Measurements from ENCODE around the gene STK31.

DNA sequence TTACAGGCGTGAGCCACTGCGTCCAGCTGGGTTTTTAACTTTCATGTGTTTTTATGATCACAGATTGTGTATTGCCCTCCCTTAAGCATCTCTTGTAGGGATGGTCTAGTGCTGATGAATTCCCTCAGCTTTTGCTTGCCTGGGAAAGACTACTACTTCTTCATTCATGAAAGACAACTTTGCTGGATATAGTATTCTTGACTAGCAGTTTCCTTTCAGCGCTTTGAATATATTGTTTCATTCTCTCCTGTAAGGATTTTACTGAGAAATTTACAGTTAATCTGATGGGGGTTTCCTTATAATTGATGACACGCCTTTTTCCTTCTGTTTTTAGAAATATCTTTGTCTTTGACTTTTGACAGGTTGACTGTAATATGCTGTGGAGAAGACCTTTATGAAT is 33.2 kb downstream of the STK31 start:
- TF ChIP-seq, protein P1, sequence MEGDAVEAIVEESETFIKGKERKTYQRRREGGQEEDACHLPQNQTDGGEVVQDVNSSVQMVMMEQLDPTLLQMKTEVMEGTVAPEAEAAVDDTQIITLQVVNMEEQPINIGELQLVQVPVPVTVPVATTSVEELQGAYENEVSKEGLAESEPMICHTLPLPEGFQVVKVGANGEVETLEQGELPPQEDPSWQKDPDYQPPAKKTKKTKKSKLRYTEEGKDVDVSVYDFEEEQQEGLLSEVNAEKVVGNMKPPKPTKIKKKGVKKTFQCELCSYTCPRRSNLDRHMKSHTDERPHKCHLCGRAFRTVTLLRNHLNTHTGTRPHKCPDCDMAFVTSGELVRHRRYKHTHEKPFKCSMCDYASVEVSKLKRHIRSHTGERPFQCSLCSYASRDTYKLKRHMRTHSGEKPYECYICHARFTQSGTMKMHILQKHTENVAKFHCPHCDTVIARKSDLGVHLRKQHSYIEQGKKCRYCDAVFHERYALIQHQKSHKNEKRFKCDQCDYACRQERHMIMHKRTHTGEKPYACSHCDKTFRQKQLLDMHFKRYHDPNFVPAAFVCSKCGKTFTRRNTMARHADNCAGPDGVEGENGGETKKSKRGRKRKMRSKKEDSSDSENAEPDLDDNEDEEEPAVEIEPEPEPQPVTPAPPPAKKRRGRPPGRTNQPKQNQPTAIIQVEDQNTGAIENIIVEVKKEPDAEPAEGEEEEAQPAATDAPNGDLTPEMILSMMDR (IDR thresholded peaks at IDR 0.05; ENCODE audit: low read depth, low read length, poor library complexity, severe bottlenecking): no peak
- TF ChIP-seq EZH2phosphoT487 (IDR thresholded peaks at IDR 0.05; ENCODE audit: borderline replicate concordance, low read length): no peak

Data from DOHH2 (cell line).